Naive thymus-derived CD8-positive, alpha-beta T cell (primary cell): ENCODE measurements around the gene RTP5. TPM values are rescaled to one million over a fixed set of nuclear protein-coding genes. Genes with fewer than 3 reads are reported as not detected.

Experiments used
- ATAC-seq, 2 donors: fragments of 150-1000 bp; cut with Tn5 transposase in 1 of 2; sonication (Bioruptor Pico), chemical (Tn5 transposase) in 1 of 2; 1 replicate in 1 of 2; 2 replicates in 1 of 2; pipeline ENCODE4 v1.10.0; 2021; ENCODE audit warnings: mild to moderate bottlenecking in 2 of 2, moderate library complexity in 2 of 2
- POLR2A ChIA-PET: fragments of 350-600 bp; sonication (Branson Sonifier 250); formaldehyde crosslinking; loops from one replicate; lab custom pipeline; 2021; ENCODE audit warnings: antibody characterized with exemption; lab: Charles Lee
- DNase-seq, 10 donors: peaks; one replicate each; pipeline versions ENCODE4 v3.0.0 to v3.0.0-alpha.2; 2020 to 2022
- H3K27ac Mint-ChIP-seq, 10 donors: one replicate each; pipeline ENCODE4 v1.8.0; 2020 to 2022; ENCODE audit warnings: mild to moderate bottlenecking in 10 of 10, mixed read lengths in 10 of 10, moderate library complexity in 4 of 10, inconsistent platforms in 1 of 10
- H3K27me3 Mint-ChIP-seq, 5 donors: one replicate each; pipeline ENCODE4 v1.8.0; 2021 to 2022; ENCODE audit warnings: mixed read lengths in 5 of 5
- H3K36me3 Mint-ChIP-seq, 3 donors: one replicate each; pipeline ENCODE4 v1.8.0; 2020 to 2022; ENCODE audit warnings: mixed read lengths in 3 of 3, mild to moderate bottlenecking in 2 of 3, inconsistent platforms in 1 of 3
- H3K4me1 Mint-ChIP-seq, 4 donors: one replicate each; pipeline ENCODE4 v1.8.0; 2021 to 2022; ENCODE audit warnings: mixed read lengths in 4 of 4
- H3K4me3 Mint-ChIP-seq, 10 donors: one replicate each; pipeline ENCODE4 v1.8.0; 2020 to 2022; ENCODE audit warnings: mild to moderate bottlenecking in 10 of 10, mixed read lengths in 10 of 10, moderate library complexity in 6 of 10, inconsistent platforms in 1 of 10
- H3K9me3 Mint-ChIP-seq, 9 donors: one replicate each; pipeline ENCODE4 v1.8.0; 2020 to 2022; ENCODE audit warnings: mixed read lengths in 9 of 9, mild to moderate bottlenecking in 3 of 9, inconsistent platforms in 1 of 9, moderate library complexity in 1 of 9
- polyA plus RNA-seq, 3 donors: library from polyadenylated mRNA; unstranded; fragments of 300-500 nt; fragmentation: Illumina TruSeq; gene quantifications; one replicate each; pipeline ENCODE4 v1.2.3, GENCODE V29; 2021
- total RNA-seq, 8 experiments: library from RNA in 2 of 8; stranded (reverse) in 2 of 8; gene quantifications; one replicate each; pipeline ENCODE4 v1.2.3 and lab custom pipeline; 2021 to 2026

The RTP5 gene
- total and polyA plus RNA-seq, 5 experiments from 2014 or later: not detected

- DNase-seq: peak in 1 of 10 donors; percentile 43
- Mint-ChIP-seq H3K4me3 (peak overlapping the region in 4 of 10 donors; percentile 2 to 75 (median 34)), H3K4me1 (peaks cover 31 to 68% (median 56%) of the 10 kb centered on the region in 4 donors), H3K27ac (peak overlapping the region in 4 of 10 donors; percentile 27 to 86 (median 54)), H3K9me3 (no peaks in the 10 kb centered on the region), H3K27me3 (peaks cover 25 to 46% (median 42%) of the 10 kb centered on the region in 5 donors), H3K36me3 (no peaks in the 10 kb centered on the region)
- ATAC-seq: no peak
- POLR2A ChIA-PET: no interaction called here
Measured at GRCh38 chr2:241862775-241863535, 6.6 kb upstream of the RTP5 start.

- ATAC-seq (no peak), DNase-seq (no peak)
- peaks cover 25 to 46% (median 42%) of the 10 kb centered on the region in 5 donors for H3K27me3 Mint-ChIP-seq
- H3K4me3 Mint-ChIP-seq: peak overlapping the region in 5 of 10 donors; percentile 2 to 75 (median 12)
- H3K36me3 Mint-ChIP-seq: no peaks in the 10 kb centered on the region
- POLR2A ChIA-PET: no interaction called here
- peaks cover 37 to 70% (median 57%) of the 10 kb centered on the region in 4 donors for H3K4me1 Mint-ChIP-seq
- H3K9me3 Mint-ChIP-seq: no peaks in the 10 kb centered on the region
- peak overlapping the region in 3 of 10 donors; percentile 44 to 86 (median 63) for H3K27ac Mint-ChIP-seq
Measured at GRCh38 chr2:241863536-241863954, 6.0 kb upstream of the RTP5 start.

DNA sequence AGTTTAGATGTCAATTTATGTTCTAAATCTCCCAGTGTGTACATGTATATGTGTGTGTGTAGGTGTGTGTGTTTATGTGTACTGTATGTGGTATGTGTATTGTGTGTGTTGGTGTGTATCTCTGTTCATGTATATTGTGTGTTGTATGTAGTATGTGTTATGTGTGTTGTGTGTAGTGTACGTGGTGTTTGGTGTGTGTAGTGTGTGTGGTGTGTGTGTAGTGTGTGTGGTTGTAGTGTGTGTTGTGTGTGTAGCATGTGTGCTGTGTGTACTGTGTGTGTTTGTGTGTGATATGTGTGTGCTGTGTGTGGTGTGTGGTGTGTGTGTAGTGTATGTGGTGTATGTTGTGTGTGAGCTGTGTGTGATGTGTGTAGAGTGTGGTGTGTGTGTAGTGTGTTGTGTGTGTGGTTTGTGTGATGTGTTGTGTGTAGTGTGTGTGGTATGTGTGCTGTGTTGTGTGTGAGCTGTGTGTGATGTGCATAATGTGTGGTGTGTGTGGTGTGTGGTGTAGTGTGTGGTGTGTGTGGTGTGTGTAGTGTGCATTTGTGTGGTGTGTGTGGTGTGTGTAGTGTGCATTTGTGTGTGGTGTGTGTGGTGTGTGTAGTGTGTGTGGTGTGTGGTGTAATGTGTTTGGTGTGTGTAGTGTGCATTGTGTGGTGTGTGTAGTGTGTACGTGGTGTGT lies 5.2 kb upstream of the RTP5 start:
- no peak for ATAC-seq
- Mint-ChIP-seq H3K4me3 (peak overlapping the region in 6 of 10 donors; percentile 4 to 59 (median 22)), H3K27ac (peak overlapping the region; percentile 6 to 88 (median 66)), H3K36me3 (no peaks in the 10 kb centered on the region), H3K9me3 (no peaks in the 10 kb centered on the region), H3K27me3 (peaks cover 25 to 46% (median 42%) of the 10 kb centered on the region in 5 donors), H3K4me1 (peaks cover 39 to 74% (median 61%) of the 10 kb centered on the region in 4 donors)
- POLR2A ChIA-PET: no interaction called here
- no peak for DNase-seq

GRCh38 chr2:241864850-241865213 lies 4.7 kb upstream of the RTP5 start:
- ATAC-seq (no peak), DNase-seq (no peak)
- H3K4me3 Mint-ChIP-seq: peak overlapping the region in 3 of 10 donors; percentile 24 to 59 (median 54)
- H3K4me1 Mint-ChIP-seq: peaks cover 35 to 70% (median 57%) of the 10 kb centered on the region in 4 donors
- POLR2A ChIA-PET: no interaction called here
- H3K27me3 Mint-ChIP-seq: peaks cover 24 to 46% (median 42%) of the 10 kb centered on the region in 5 donors
- H3K9me3 Mint-ChIP-seq: no peaks in the 10 kb centered on the region
- H3K27ac Mint-ChIP-seq: peak overlapping the region in 5 of 10 donors; percentile 6 to 91 (median 87)
- no peaks in the 10 kb centered on the region for H3K36me3 Mint-ChIP-seq

DNA sequence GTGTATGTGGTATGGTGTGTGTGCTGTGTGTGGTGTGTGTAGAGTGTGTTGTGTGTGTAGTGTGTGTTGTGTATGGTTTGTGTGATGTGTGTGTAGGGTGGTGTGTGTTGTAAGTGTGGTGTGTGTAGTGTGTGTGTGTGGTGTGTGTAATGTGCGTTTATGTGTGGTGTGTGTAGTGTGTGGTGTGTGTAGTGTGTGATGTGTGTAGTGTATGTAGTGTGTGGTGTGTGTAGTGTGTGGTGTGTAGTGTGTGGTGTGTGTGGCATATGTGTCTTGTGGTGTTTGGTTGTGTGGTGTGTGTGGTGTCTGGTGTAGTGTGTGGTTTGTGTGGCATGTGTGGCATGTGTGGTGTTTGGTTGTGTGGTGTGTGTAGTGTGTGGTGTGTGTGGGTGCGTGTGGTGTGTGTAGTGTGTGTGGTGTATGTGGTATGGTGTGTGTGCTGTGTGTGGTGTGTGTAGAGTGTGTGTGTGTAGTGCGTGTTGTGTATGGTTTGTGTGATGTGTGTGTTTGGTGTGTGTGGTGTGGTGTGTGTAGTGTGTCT lies 4.0 kb upstream of the RTP5 start:
- Mint-ChIP-seq H3K9me3 (no peaks in the 10 kb centered on the region), H3K4me3 (peak overlapping the region in 6 of 10 donors; percentile 6 to 68 (median 28)), H3K27ac (peak overlapping the region in 7 of 10 donors; percentile 4 to 91 (median 53)), H3K4me1 (peaks cover 34 to 67% (median 55%) of the 10 kb centered on the region in 4 donors), H3K36me3 (no peaks in the 10 kb centered on the region), H3K27me3 (peaks cover 24 to 46% (median 42%) of the 10 kb centered on the region in 5 donors)
- POLR2A ChIA-PET: no interaction called here
- ATAC-seq (no peak), DNase-seq (no peak)

DNA sequence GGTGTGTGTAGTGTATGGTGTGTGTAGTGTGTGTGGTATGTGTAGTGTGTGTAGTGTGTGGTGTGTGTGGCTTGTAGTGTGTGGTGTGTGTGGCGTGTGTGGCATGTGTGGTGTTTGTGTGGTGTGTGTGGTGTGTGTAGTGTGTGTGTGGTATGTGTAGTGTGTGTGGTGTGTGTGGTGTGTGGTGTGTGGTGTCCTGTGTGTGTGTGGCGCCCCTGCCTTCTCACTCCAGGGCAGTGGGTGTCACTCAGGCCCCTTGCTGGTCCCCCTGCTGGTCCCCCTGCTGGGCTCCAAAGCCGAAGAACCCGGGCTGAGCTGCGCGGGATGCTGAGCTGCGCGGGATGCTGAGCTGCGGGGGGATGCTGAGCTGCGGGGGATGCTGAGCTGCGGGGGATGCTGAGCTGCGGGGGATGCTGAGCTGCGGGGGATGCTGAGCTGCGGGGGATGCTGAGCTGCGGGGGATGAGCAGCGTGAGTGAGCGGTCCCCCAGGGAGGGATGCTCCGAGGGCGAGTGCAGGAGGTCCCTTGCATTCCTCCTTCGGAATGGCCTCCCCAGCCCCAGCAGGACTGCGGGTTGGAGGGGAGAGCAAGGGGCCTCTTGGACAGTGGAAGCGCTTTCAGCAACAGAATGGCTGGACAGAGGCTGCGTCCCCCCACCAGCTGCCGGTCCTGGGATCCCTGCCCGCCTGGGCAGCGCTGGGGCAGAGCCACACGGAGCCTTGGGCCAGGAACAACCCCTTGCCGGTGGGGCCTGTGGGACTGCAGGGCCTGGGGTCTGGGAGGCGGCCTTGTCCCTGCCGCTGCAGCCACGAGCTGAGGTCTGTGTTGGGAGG lies 3.4 kb upstream of the RTP5 start:
- ATAC-seq (peak in 1 of 2 donors; percentile 27), DNase-seq (no peak)
- POLR2A ChIA-PET: interaction anchor here (0.7 to 2.0 kb wide), 4 partner anchors 13 to 179 kb away, joined by 3 to 7 read pairs (median 4); partner anchors contain the start of gene DTYMK
- Mint-ChIP-seq H3K4me3 (peak overlapping the region in 6 of 10 donors; percentile 6 to 85 (median 36)), H3K4me1 (peaks cover 37 to 71% (median 56%) of the 10 kb centered on the region in 4 donors), H3K27ac (peak overlapping the region in 7 of 10 donors; percentile 4 to 91 (median 38)), H3K9me3 (no peaks in the 10 kb centered on the region), H3K36me3 (no peaks in the 10 kb centered on the region), H3K27me3 (peaks cover 24 to 44% (median 39%) of the 10 kb centered on the region in 5 donors)

- DNase-seq (no peak), ATAC-seq (no peak)
- Mint-ChIP-seq H3K4me1 (peaks cover 38 to 67% (median 55%) of the 10 kb centered on the region in 4 donors), H3K36me3 (no peaks in the 10 kb centered on the region), H3K4me3 (peak overlapping the region in 5 of 10 donors; percentile 10 to 85 (median 45)), H3K27ac (peak overlapping the region in 6 of 10 donors; percentile 11 to 93 (median 70)), H3K9me3 (no peaks in the 10 kb centered on the region), H3K27me3 (peaks cover 15 to 36% (median 30%) of the 10 kb centered on the region in 5 donors)
- POLR2A ChIA-PET: interaction anchor here (0.7 to 2.0 kb wide), 8 partner anchors 12 to 180 kb away, joined by 3 to 8 read pairs (median 4); partner anchors contain the start of genes D2HGDH and DTYMK
Measured at GRCh38 chr2:241866790-241867645, 2.5 kb upstream of the RTP5 start.

GRCh38 chr2:241867776-241868420 lies 1.6 kb upstream of the RTP5 start:
- no peaks in the 10 kb centered on the region for H3K36me3 Mint-ChIP-seq
- POLR2A ChIA-PET: interaction anchor here (0.6 to 2.0 kb wide), 9 partner anchors 8 to 181 kb away, joined by 3 to 8 read pairs (median 4); partner anchors contain the start of genes D2HGDH and DTYMK
- peak; percentile 38 to 81 (median 68) for DNase-seq
- peak overlapping the region; percentile 25 to 93 (median 78) for H3K27ac Mint-ChIP-seq
- H3K4me3 Mint-ChIP-seq: peak overlapping the region; percentile 37 to 85 (median 72)
- peak; percentile 77 to 92 for ATAC-seq
- H3K27me3 Mint-ChIP-seq: peaks cover 15 to 28% (median 26%) of the 10 kb centered on the region in 5 donors
- no peaks in the 10 kb centered on the region for H3K9me3 Mint-ChIP-seq
- H3K4me1 Mint-ChIP-seq: peaks cover 38 to 68% (median 59%) of the 10 kb centered on the region in 4 donors

- no peaks in the 10 kb centered on the region for H3K36me3 Mint-ChIP-seq
- ATAC-seq: peak; percentile 12 to 17
- H3K4me1 Mint-ChIP-seq: peaks cover 35 to 62% (median 57%) of the 10 kb centered on the region in 4 donors
- peaks cover 15 to 25% (median 22%) of the 10 kb centered on the region in 5 donors for H3K27me3 Mint-ChIP-seq
- peak overlapping the region; percentile 37 to 85 (median 72) for H3K4me3 Mint-ChIP-seq
- no peaks in the 10 kb centered on the region for H3K9me3 Mint-ChIP-seq
- peak in 1 of 10 donors; percentile 46 for DNase-seq
- POLR2A ChIA-PET: interaction anchor here (0.6 to 1.9 kb wide), 5 partner anchors 10 to 182 kb away, joined by 3 to 8 read pairs (median 4); partner anchors contain the start of genes D2HGDH and DTYMK
- H3K27ac Mint-ChIP-seq: peak overlapping the region; percentile 25 to 93 (median 78)
Measured at GRCh38 chr2:241868661-241869081, 858 bp upstream of the RTP5 start.

DNA sequence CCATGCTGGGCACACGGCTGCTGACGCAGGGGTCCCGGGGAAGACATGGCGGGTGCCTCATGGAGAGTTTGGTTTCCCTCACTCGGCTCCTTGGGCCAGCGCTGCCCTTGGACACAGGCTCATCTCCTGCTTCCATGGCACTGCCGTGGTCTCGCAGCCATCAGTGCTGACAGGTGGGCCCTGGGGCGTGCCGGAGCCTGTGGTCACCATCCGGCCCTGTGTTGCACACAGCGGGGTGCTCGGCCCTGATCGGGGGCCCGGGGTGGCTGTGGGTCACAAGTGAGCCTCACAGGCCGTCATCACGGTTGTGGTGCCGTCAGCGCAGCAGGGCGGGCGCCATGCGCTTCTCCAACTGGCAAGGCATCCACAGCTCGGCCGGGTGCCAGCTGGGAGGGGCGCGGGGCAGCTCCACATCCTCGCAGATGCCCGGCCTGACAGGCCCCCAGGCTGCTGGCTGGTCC lies 582 bp downstream of the RTP5 start:
- no peak overlapping the region for H3K4me3 Mint-ChIP-seq
- POLR2A ChIA-PET: interaction anchor here (1.7 kb wide), 1 partner anchor 10 kb away, joined by 4 read pairs; no protein-coding TSS in a partner anchor
- no peak overlapping the region for H3K27ac Mint-ChIP-seq
- ATAC-seq: no peak
- no peak for DNase-seq
- no peaks in the 10 kb centered on the region for H3K9me3 Mint-ChIP-seq
- peaks cover 6 to 11% (median 8%) of the 10 kb centered on the region in 5 donors for H3K27me3 Mint-ChIP-seq
- H3K36me3 Mint-ChIP-seq: no peaks in the 10 kb centered on the region
- peaks cover 24 to 50% (median 45%) of the 10 kb centered on the region in 4 donors for H3K4me1 Mint-ChIP-seq
